Dermis blood vessel endothelial cell (primary cell): ENCODE measurements around the gene RDH8. TPM values are rescaled to one million over a fixed set of nuclear protein-coding genes. Genes with fewer than 3 reads are reported as not detected.
"Not testable (repeated sequence)": the region's sequence is repeated elsewhere in the genome, so short reads cannot be mapped to it uniquely, and the experiment has no call there.

Experiments
- DNase-seq: peaks from one replicate; pipeline ENCODE4 v3.0.0; 2010
- total RNA-seq: library from RNA; depleted of rRNA; stranded (reverse); fragments of >200 nt; gene quantifications from 2 replicates; pipeline ENCODE4 v1.2.3, GENCODE V29; 2014

RDH8 gene
- total RNA-seq, 1 donor from 2014 or later: not detected

DNA sequence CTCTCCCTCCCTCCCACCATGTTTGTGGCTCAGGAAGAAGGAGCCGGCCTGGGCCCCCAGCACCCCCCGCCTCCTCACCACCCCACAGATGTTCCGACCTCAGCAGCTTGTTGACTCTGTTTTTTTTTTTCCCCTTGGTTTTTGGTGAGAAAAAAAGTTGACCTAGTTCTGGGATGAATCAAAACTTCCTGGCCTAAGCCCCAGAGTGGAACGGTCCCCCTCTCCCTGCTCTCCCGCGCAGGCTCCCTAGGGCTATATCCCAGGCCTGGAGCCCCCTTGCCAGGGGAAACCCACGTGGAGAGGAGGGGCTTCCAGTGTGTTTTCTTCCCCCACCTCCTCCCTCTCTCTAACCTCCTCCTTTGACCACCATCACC is 7.0 kb upstream of the RDH8 start:
- no peak for DNase-seq

- DNase-seq: no peak
Measured at GRCh38 chr19:10006752-10007323, 6.4 kb upstream of the RDH8 start.

DNA sequence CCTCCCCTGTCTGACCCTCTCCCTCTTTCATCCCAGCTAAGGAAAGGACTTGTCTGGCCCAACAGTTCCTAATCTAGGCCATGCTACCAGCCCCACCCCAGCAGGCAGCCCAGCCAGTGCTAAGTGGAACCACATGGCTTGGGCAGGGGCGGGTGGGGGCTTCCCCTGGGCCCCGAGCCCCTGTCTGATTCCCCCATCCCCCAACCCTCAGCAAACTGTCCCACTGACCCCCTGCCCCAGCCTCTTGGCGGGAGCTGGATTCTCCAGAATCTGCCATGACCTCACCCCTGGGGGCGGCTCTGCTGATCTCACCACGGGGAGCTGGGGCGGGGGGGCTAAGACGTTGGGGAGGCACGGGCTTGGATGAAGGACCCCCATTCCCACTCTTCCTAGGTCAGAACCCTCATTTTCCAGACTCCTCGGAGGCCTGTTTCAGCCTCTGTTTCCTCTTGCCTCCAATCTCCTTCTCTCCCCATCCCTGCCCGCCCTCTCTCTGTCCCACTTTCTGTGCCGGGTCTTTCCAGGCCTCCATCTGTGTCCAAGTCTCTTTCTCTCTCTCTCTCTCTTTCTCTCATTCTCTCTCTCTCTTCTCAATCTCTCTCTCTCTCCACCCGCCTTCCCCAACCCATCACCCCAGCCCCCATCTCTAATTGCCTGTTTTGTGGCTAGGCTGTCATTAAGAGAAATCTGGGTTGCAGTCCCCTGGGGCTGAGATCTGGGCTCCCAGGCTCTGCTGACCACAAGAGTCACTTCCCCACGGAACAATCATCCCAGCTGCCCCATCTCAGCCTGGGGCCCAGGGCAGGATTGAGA is 5.7 kb upstream of the RDH8 start:
- no peak for DNase-seq

GRCh38 chr19:10008184-10008765 is 5.0 kb upstream of the RDH8 start:
- DNase-seq: no peak

DNA sequence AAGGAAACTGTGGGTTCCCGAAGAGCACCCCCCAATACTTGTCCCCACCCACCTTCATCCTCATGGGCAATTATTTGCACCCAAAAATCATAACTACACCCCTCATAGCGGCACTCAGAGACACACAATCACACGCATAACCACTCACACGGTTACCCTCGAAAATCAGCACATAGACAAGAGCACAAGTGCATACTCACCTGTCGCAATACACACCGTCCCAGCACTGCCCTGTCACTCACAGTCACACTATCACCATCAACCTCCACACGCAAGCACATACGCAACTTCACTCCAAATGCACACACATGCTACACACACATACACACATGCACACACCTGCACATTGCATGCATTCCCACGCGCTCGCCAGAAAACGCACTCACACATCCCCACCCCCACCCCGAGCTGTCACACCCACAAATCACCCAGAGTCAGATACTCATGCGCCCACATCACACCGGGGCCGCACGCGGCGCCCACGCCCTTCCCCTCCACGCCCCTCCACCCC is 3.5 kb upstream of the RDH8 start:
- no peak for DNase-seq

DNA sequence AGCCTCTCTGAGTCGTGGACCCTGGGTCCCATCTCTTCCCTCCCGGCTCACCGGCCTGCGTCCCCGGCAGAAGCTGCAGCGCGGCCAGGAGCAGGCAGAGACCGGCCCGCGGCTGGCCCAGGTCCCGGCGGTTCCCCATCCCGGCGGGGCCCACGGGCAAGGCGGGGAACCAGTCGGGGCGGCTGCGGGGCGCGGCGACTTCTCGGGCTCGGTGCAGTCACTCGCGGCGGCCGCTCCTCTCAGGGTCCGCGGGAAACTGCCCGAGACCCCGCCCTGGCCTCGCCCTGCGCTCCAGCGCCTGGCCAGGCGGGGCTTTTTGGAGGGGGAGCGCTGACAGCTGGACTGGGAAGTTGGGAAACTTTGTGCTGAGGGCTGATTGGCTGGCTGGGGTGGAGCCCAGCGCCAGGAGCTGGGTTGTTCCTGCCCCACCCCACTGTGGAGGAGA is 3.0 kb upstream of the RDH8 start, which contains the start of gene COL5A3:
Gene COL5A3 (minus strand): TSS at position 258 of the 445 bp plus-strand sequence. CDS start 119 bp downstream, at position 139.
- no peak for DNase-seq

DNA sequence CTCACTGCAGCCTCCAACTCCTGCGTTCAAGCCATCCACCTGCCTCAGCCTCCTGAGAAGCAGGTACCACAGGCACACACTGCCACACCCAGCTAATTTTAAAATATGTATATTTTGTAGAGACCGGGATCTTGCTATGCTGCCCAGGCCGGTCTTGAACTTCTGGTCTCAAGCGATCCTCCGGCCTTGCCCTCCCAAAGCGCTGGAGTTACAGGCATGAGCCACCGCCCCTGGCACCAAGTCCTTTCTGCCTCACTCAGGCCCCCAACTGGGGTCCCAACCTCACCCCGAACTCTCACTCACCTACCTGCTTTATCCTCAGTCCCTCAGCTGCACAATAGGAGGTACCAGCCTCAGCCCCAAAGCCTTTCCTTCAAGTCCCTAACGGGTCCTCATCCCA is 2.3 kb upstream of the RDH8 start:
- no peak for DNase-seq

- no peak for DNase-seq
Measured at GRCh38 chr19:10011974-10012373, 1.3 kb upstream of the RDH8 start.

DNA sequence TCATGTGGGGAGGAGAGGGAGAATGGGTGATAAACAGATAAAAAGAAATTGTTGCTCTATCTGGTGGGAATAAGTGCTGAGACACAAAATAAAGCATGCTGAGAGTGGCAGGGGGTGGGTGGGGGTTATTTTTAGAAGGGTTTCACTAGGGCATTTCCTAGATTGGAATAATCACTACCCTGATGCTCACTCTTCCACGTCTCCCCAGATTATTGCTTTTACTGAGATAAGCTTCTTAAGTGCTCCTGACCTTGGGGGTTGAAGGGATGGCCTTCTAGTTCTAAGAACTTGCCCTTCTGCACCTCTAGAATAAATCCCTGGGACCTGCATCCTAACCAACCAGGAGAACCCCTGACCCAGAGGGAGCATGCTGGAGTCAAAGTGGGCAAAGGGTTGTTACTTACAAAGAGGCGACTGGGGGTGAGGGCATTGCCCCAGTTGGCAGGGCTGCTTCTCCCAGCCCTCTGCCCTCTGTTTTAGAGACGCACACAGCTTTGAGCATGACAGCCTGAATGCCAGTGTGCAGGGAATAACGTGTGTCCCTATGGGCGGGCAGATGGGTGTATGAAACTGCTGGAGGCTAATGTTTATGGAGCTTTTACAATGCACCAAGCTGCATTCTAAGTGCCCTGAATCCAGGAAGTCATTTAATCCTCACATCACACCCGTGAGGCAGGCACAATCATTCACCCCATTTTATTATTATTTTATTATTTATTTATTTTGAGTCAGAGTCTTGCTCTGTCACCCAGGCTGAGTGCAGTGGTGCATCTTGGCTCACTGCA is 743 bp downstream of the RDH8 start:
- no peak for DNase-seq

DNA sequence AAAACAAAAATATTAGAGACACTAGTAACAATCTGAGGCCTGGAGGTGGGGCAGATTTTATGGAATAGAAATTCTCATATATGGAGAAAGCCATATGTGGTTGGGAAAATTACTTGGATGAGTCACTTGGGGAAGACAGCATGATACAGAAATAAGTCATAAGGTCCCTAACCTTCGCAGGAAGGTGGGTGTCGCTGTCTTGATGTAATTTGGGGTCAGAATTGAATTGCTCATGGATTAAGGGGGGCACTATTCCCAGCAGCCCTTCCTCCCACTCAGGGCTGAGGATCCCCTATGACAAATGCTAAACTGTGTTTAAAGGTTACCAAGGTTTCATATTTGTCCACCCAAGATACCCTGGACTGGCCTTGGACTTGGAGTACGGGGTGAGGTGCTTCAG is 5.0 kb downstream of the RDH8 start:
- no peak for DNase-seq

DNA sequence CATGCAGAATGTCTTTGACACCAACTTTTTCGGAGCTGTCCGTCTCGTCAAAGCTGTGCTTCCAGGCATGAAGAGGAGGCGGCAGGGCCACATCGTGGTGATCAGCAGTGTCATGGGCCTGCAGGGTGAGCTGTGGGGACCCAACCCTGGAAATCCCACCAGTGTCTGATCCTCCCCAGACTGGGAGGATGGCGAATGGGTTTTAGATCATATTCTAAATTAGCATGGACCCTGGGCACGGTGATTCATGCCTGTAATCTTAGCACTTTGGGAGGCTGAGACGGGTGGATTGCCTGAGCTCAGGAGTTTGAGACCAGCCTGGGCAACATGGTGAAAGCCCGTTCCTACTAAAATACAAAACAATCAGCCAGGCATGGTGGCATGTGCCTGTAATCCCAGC is 5.5 kb downstream of the RDH8 start:
- no peak for DNase-seq

DNA sequence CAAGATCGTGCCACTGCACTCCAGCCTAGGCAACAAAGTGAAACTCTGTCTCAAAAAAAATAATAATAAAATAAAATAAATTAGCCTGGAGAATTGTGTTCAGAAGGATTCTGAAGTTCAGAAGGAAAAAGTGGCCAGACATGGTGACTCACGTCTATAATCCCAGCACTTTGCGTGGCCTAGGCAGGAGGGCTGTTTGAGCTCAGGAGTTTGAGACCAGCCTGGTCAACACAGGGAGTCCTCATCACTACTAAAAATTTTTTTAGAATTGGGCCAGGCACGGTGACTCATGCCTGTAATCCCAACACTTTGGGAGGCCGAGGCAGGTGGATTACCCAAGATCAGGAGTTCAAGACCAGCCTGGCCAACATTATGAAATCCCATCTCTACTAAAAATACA is 6.0 kb downstream of the RDH8 start:
- no peak for DNase-seq

GRCh38 chr19:10020851-10021250 is 7.6 kb downstream of the RDH8 start:
- DNase-seq: no peak

GRCh38 chr19:10021446-10021845 is 8.2 kb downstream of the RDH8 start:
- no peak for DNase-seq

DNA sequence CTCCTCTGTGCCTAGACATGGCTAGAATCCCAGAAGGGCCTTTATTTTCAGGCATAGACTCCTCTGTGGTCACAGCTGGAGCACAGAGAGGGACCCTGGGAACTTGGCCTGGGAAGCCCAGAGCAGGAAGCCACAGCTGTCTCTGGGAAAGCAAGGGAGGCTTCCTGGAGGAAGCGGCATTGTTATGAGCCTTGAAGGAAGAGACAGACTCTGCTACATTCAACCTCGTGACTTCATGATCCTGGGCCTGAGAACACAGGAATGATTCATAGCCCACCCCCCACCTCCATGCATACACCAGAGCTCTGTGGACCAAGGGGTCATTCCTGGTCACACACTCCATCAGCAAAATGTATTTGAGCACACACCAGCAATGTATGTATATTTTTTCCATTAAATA is 8.6 kb downstream of the RDH8 start:
- DNase-seq: peak; percentile 24

GRCh38 chr19:10023096-10023495 is 9.8 kb downstream of the RDH8 start:
- not testable (repeated sequence) for DNase-seq

DNA sequence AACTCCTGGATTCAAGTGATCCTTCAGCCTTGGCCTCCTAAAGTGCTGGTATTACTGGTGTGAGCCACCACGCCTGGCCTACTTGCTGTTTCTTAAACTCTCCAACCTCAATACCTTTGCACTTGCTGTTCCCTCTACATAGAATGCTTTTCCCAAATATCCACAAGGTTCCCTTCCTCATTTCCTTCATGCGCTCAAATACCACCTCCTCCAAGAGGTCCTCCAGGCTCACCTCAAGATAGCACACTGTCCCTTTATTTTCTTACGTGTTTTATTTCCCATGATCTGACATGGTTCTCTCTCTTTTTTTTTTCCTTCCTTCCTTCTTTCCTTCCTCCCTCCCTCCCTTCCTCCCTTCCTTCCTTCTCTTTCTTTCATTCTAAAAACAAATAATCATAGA is 13.5 kb downstream of the RDH8 start:
- DNase-seq: no peak

DNA sequence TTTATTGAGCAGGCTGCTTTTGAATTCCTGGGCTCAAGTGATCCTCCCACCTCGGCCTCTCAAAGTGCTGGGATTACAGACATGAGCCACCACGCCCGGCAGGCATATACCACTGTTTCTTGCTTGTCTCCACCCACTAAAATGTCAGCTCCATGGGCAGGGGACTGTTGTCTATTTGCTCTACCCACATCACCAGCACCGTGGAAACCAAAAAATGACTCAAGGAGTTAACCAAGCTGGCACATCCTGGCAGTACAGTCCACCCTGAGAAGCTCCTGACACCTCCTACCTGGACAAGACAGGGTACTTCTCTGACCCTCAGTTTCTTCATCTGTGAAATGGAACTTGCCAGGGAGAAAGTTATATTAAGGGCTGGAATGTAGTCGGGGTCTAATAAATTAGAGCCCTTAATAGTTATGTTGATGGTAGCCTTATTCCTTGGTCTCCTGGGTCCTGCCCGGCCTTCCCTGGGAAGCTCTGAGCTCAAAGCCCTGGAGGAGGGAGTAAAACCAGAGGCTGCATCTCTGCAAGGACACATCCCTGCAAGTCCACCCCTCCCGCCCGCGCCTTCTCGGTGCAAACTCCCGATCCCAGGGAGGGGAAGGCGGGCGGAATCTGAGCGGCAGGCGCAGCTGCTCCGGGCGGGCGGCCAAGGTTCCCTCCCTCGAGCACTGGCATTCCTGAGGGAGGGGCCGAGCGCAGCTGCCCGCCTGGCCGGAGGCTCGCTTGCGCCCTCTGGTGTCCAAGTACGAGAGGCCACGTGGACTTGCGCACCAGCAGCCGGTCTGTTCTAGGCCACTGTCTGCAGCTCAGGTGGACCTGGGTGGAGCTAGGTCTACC is 14.1 kb downstream of the RDH8 start:
- DNase-seq: peak; percentile 96

DNA sequence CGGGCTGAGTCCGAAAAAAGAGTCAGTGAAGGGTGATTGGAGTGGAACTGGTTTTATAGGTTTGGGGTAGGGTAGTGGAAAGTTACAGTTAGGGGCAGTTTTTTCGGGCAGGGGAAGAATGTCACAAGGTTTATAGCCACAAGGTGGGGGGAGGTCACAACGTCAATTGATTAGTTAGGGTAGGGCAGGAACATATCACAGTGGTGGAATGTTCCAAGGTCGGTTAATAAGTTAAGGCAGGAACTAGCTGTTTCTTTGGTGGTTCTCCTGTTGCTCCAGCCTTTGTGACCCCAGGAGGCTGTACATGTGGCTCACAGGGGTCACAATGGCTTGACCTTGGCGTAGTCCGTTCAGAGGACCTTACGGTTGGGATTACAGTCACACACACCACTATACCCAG is 20.3 kb downstream of the RDH8 start:
- no peak for DNase-seq

DNA sequence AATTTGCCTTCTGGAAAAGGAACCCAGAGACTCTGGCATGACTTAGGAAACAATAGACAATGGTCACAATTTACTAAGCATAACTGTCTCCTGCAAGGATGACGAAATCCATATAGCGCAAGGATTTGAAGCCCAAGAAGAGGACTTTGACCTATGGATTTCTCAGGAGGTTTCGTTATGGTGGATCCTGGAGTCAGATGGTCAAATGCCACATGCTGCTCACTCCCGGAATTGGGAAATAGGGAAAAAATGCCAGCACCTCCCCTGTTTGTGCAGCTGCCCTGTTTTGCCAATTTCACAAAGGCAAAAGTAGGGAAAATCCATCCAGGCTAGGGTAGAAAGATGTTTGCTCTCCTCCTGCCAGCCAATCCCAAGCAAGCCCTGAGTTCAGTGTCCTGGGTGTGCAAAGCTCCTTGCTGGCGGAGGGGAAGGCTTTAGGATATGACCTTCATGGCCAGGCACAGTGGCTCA is 23.4 kb downstream of the RDH8 start:
- peak; percentile 10 for DNase-seq

DNA sequence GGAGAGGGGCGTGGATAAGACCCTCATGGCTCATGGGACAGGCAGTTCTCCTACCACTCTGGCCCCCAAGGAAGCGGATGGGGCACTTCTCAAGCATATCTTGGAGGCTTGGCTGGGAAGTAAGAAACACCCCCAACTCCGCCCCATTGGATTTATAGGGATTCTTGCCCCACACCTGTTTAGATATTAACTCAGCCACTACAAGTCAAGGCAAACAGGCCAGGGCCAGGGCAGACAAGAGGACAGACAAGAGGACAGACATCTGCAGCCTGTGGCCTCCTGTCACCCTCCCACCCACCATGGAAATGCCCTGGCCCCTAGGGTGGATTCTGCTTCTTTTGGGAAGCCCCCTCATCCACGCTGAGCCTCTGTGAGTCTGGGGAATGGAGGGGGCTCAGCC is 24.1 kb downstream of the RDH8 start:
- DNase-seq: no peak

DNA sequence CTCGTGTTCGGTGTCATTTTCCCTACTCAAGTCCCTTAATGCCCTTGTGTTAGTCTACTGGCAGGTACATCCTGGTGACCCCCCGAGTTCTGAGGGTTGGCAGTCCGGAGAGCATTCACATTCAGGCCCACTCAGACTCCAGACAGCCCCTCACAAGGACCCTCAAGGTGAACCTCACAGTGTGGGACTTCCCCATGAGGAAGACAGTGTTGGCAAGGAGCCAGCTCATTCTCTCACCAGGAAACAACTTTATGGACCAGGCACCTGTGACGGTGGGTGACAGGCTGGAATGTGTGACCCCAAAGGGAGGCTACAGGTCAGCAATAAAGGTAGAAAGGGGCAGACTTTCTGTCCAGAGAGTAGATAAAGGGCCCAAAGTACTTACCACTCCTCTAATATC is 24.5 kb downstream of the RDH8 start:
- no peak for DNase-seq
